IPS-18c (cell line): Measurements from ENCODE around the gene YY1.
A peak's percentile ranks its signal among the peaks of the same experiment; 100 is the strongest.

Experiments
- H3K4me3 ChIP-seq: 2 replicates; pipeline ENCODE4 v1.7.0; 2013; ENCODE audit warnings: low read depth, mild to moderate bottlenecking, low read length, moderate library complexity; ENCODE audit not compliant: insufficient read depth
- H3K9me3 ChIP-seq: one replicate; pipeline ENCODE4 v1.6.1; 2013; ENCODE audit warnings: mild to moderate bottlenecking, low read length, moderate library complexity; ENCODE audit not compliant: control insufficient read depth, insufficient read depth

Gene YY1

GRCh38 chr14:100211893-100212292 lies 27.1 kb upstream of the YY1 start:
- H3K4me3 ChIP-seq: no peak overlapping the region
- H3K9me3 ChIP-seq: no peaks in the 10 kb centered on the region

- Histone ChIP-seq H3K9me3 (no peaks in the 10 kb centered on the region), H3K4me3 (no peak overlapping the region)
Observed at GRCh38 chr14:100212476-100213333, 26.2 kb upstream of the YY1 start.

GRCh38 chr14:100213587-100213955 lies 25.4 kb upstream of the YY1 start:
- Histone ChIP-seq H3K4me3 (peak overlapping the region; percentile 95), H3K9me3 (no peaks in the 10 kb centered on the region)

GRCh38 chr14:100213956-100214769 lies 24.8 kb upstream of the YY1 start:
- no peaks in the 10 kb centered on the region for H3K9me3 ChIP-seq

GRCh38 chr14:100214770-100215083 lies 24.2 kb upstream of the YY1 start:
- H3K9me3 ChIP-seq: no peaks in the 10 kb centered on the region

More at GRCh38 chr14:100213956-100214769, 24.8 kb upstream of the YY1 start:
- H3K4me3 ChIP-seq: peak overlapping the region; percentile 95

GRCh38 chr14:100215330-100215885 lies 23.5 kb upstream of the YY1 start:
- no peak overlapping the region for H3K4me3 ChIP-seq

More at GRCh38 chr14:100214770-100215083, 24.2 kb upstream of the YY1 start:
- peak overlapping the region; percentile 95 for H3K4me3 ChIP-seq

GRCh38 chr14:100219126-100219785 lies 19.7 kb upstream of the YY1 start:
- Histone ChIP-seq H3K4me3 (no peak overlapping the region), H3K9me3 (no peaks in the 10 kb centered on the region)

More at GRCh38 chr14:100215330-100215885, 23.5 kb upstream of the YY1 start:
- H3K9me3 ChIP-seq: no peaks in the 10 kb centered on the region

- Histone ChIP-seq H3K4me3 (peak overlapping the region; percentile 50), H3K9me3 (no peaks in the 10 kb centered on the region)
Observed at GRCh38 chr14:100221533-100222223, 17.3 kb upstream of the YY1 start.

- no peaks in the 10 kb centered on the region for H3K9me3 ChIP-seq
- peak overlapping the region; percentile 50 for H3K4me3 ChIP-seq
Observed at GRCh38 chr14:100222224-100223093, 16.5 kb upstream of the YY1 start.

GRCh38 chr14:100223332-100224201 lies 15.4 kb upstream of the YY1 start:
- H3K4me3 ChIP-seq: no peak overlapping the region

GRCh38 chr14:100224229-100224866 lies 14.6 kb upstream of the YY1 start:
- Histone ChIP-seq H3K9me3 (no peaks in the 10 kb centered on the region), H3K4me3 (no peak overlapping the region)

More at GRCh38 chr14:100223332-100224201, 15.4 kb upstream of the YY1 start:
- H3K9me3 ChIP-seq: no peaks in the 10 kb centered on the region

GRCh38 chr14:100225169-100225568 lies 13.8 kb upstream of the YY1 start:
- H3K9me3 ChIP-seq: no peaks in the 10 kb centered on the region

GRCh38 chr14:100230361-100230760 lies 8.6 kb upstream of the YY1 start:
- no peak overlapping the region for H3K4me3 ChIP-seq
- H3K9me3 ChIP-seq: no peaks in the 10 kb centered on the region

More at GRCh38 chr14:100225169-100225568, 13.8 kb upstream of the YY1 start:
- H3K4me3 ChIP-seq: no peak overlapping the region

- Histone ChIP-seq H3K9me3 (peaks cover 3% of the 10 kb centered on the region), H3K4me3 (no peak overlapping the region)
Observed at GRCh38 chr14:100234511-100234910, 4.4 kb upstream of the YY1 start.
